Measurements from ENCODE around the gene NME1. TPM values are rescaled to one million over a fixed set of nuclear protein-coding genes. Genes with fewer than 3 reads are reported as not detected.
"Not testable (repeated sequence)": the region's sequence is repeated elsewhere in the genome, so short reads cannot be mapped to it uniquely, and the experiment has no call there.

Gene NME1
- total RNA-seq: 10 to 100 TPM; 87.9 to 90.8 TPM

GRCh38 chr17:51153210-51154072 lies at the start of gene NME1:
Gene NME1, plus strand, starts transcription at chr17:51153559. Its CDS starts 2,096 bp downstream, at chr17:51155655.
- Mint-ChIP-seq H3K27ac (no peak within 1 kb of the TSS), H3K9me3 (no peaks in the 10 kb centered on the region), H3K36me3 (ENCODE audit: low read depth) (peaks cover 15% of the 10 kb centered on the region), H3K4me3 (no peak within 1 kb of the TSS), H3K4me1 (peaks cover 10% of the 10 kb centered on the region), H3K27me3 (no peaks in the 10 kb centered on the region)
- DNase-seq: peak; percentile 98
- CTCF ChIA-PET: interaction anchor here (0.5 to 3.9 kb wide), 41 partner anchors 9 to 374 kb away, joined by 3 to 103 read pairs (median 4); partner anchors contain the start of genes NME2, SPAG9 and TOB1
- POLR2A ChIA-PET: interaction anchor here (0.5 to 6.0 kb wide), 27 partner anchors 9 to 445 kb away, joined by 3 to 69 read pairs (median 4); partner anchors contain the start of genes NME2, SPAG9, TOB1 and UTP18

DNA sequence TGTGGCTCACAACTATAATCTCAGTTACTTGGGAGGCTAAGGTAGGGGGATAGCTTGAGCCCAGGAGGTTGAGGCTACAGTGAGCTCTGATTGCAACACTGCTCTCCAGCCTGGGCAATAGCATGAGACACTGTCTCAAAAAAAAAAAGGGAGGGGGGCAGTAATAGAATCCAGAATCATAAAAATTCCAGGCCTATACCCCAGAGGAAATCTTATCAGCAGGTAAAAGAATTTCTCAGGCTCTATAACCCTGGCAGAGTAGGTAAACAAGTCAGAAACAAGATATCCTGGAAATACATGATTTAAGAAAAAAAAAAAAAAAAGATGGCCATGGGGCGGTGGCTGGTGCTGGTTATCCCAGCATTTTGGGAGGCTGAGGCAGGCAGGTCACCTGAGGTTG lies 45.6 kb upstream of the NME1 start:
- H3K4me1 Mint-ChIP-seq: peaks cover 10% of the 10 kb centered on the region
- DNase-seq: no peak
- H3K27me3 Mint-ChIP-seq: no peaks in the 10 kb centered on the region
- POLR2A ChIA-PET: interaction anchor here (4.0 kb wide), 1 partner anchor 13 kb away, joined by 21 read pairs; the partner anchor contains the start of gene SPAG9
- CTCF ChIA-PET: interaction anchor here (0.7 to 1.6 kb wide), 2 partner anchors 13 to 46 kb away, joined by 3 read pairs; partner anchors contain the start of genes NME1 and SPAG9
- peaks cover 9% of the 10 kb centered on the region for H3K36me3 Mint-ChIP-seq (ENCODE audit: low read depth)
- no peaks in the 10 kb centered on the region for H3K9me3 Mint-ChIP-seq
- no peak overlapping the region for H3K4me3 Mint-ChIP-seq
- H3K27ac Mint-ChIP-seq: no peak overlapping the region

GRCh38 chr17:51112303-51113222 lies 40.8 kb upstream of the NME1 start:
- H3K4me3 Mint-ChIP-seq; DNase-seq; H3K36me3 Mint-ChIP-seq (ENCODE audit: low read depth); POLR2A ChIA-PET; H3K27ac Mint-ChIP-seq; H3K9me3 Mint-ChIP-seq; H3K27me3 Mint-ChIP-seq: not testable (repeated sequence)
- CTCF ChIA-PET: interaction anchor here (0.6 to 0.7 kb wide), 3 partner anchors 40 to 260 kb away, joined by 3 to 4 read pairs (median 3); no protein-coding TSS in a partner anchor
- peaks cover 24% of the 10 kb centered on the region for H3K4me1 Mint-ChIP-seq

DNA sequence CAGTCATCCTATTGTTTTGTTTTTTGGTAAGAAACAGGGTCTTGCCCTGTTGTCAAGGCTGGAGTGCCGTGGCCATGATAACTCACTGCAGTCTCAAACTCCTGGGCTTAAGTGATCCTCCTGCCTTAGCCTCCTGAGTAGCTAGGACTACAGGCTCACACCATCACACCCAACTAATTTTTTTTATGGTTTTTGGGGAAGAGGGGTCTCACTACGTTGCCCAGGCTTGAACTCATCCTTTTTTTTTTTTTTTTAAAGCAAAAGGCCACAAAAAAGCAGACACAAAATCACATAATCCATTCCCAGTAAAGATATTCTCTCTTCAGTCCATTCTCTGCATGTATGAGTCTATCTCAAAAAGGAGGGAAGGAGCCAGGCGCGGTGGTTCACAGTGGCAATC lies 38.2 kb upstream of the NME1 start:
- DNase-seq: no peak
- ChIA-PET CTCF (interaction anchor here (1.9 kb wide), 1 partner anchor 38 kb away, joined by 4 read pairs; the partner anchor contains the start of gene NME1), POLR2A (interaction anchor here (0.6 kb wide), 2 partner anchors 112 to 703 kb away, joined by 3 to 6 read pairs; no protein-coding TSS in a partner anchor)
- Mint-ChIP-seq H3K4me1 (peaks cover 43% of the 10 kb centered on the region), H3K27ac (no peak overlapping the region), H3K4me3 (no peak overlapping the region), H3K27me3 (no peaks in the 10 kb centered on the region), H3K9me3 (no peaks in the 10 kb centered on the region), H3K36me3 (ENCODE audit: low read depth) (peaks cover 6% of the 10 kb centered on the region)

DNA sequence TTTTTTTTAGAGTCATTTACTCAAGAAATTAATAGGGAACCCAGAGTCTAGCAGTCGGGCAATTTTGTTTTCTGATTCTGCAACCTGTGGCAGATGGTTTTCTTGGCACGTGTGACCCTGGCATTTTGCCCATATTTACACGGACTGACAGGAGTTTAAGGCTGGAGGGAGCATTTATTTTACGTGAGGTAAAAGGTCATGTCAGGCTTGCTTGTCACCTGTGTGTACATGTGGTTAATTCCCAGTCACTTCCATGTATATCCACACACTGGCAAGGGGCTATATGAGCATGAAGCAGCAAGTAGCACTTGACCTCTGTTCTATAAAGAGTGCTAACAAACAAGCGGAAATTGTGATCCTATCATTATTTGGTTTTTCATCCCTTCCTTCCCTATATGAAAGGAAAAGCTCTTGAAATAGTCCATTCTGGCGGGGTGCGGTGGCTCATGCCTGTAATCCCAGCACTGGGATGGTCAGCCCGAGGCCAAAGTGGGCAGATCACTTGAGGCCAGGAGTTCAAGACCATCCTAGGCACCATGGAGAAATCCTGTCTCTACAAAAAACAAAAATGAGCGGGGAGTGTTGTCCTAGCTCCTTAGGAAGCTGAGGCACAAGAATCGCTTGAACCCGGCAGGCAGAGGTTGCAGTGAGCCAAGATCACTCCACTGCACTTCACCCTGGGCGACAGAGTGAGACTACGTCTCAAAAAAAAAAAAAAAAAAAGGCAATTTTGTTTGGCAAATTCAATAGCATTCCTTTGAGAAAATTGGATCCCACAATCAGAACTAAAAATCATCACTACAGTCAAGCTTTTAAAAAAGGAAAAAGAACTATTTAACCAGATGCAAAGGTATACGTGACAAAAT lies 34.8 kb upstream of the NME1 start:
- POLR2A ChIA-PET: interaction anchor here (1.0 to 4.3 kb wide), 7 partner anchors 13 to 88 kb away, joined by 3 to 40 read pairs (median 4); partner anchors contain the start of genes NME1 and NME2
- H3K4me3 Mint-ChIP-seq: peak overlapping the region; percentile 86
- H3K36me3 Mint-ChIP-seq (ENCODE audit: low read depth): peaks cover 3% of the 10 kb centered on the region
- no peaks in the 10 kb centered on the region for H3K9me3 Mint-ChIP-seq
- DNase-seq: no peak
- no peaks in the 10 kb centered on the region for H3K27me3 Mint-ChIP-seq
- H3K27ac Mint-ChIP-seq: peak overlapping the region; percentile 86
- CTCF ChIA-PET: interaction anchor here (0.7 to 3.1 kb wide), 6 partner anchors 35 to 266 kb away, joined by 3 to 23 read pairs (median 4); partner anchors contain the start of gene NME1
- H3K4me1 Mint-ChIP-seq: peaks cover 59% of the 10 kb centered on the region

- Mint-ChIP-seq H3K36me3 (ENCODE audit: low read depth) (peaks cover 3% of the 10 kb centered on the region), H3K27ac (peak overlapping the region; percentile 95), H3K9me3 (no peaks in the 10 kb centered on the region), H3K4me1 (peaks cover 59% of the 10 kb centered on the region), H3K27me3 (no peaks in the 10 kb centered on the region), H3K4me3 (peak overlapping the region; percentile 86)
- ChIA-PET POLR2A (interaction anchor here (0.6 to 4.3 kb wide), 25 partner anchors 9 to 267 kb away, joined by 3 to 40 read pairs (median 3); partner anchors contain the start of genes NME1, NME2, TOB1 and UTP18), CTCF (interaction anchor here (0.7 to 3.1 kb wide), 10 partner anchors 11 to 267 kb away, joined by 3 to 23 read pairs (median 4); partner anchors contain the start of gene NME1)
- peak; percentile 59 for DNase-seq
These were observed 33.7 kb upstream of the NME1 start for GRCh38 chr17:51119415-51120356.

- ChIA-PET CTCF (interaction anchor here (0.9 to 3.1 kb wide), 7 partner anchors 12 to 137 kb away, joined by 3 to 23 read pairs (median 3); partner anchors contain the start of gene NME1), POLR2A (interaction anchor here (0.6 to 4.3 kb wide), 26 partner anchors 9 to 268 kb away, joined by 3 to 40 read pairs (median 3); partner anchors contain the start of genes NME1, NME2, TOB1 and UTP18)
- no peaks in the 10 kb centered on the region for H3K9me3 Mint-ChIP-seq
- H3K27ac Mint-ChIP-seq: peak overlapping the region; percentile 95
- no peak for DNase-seq
- H3K27me3 Mint-ChIP-seq: no peaks in the 10 kb centered on the region
- peaks cover 3% of the 10 kb centered on the region for H3K36me3 Mint-ChIP-seq (ENCODE audit: low read depth)
- peaks cover 55% of the 10 kb centered on the region for H3K4me1 Mint-ChIP-seq
- peak overlapping the region; percentile 86 for H3K4me3 Mint-ChIP-seq
These were observed 33.0 kb upstream of the NME1 start for GRCh38 chr17:51120357-51120738.

GRCh38 chr17:51120739-51121619 lies 32.4 kb upstream of the NME1 start, which contains the start of gene SPAG9:
Gene SPAG9, minus strand, starts transcription at chr17:51120868. Its CDS starts 212 bp downstream, at chr17:51120656.
- no peaks in the 10 kb centered on the region for H3K9me3 Mint-ChIP-seq
- H3K27ac Mint-ChIP-seq: peak within 1 kb of the TSS; percentile 96
- H3K4me1 Mint-ChIP-seq: peaks cover 49% of the 10 kb centered on the region
- H3K4me3 Mint-ChIP-seq: peak within 1 kb of the TSS; percentile 86
- no peaks in the 10 kb centered on the region for H3K27me3 Mint-ChIP-seq
- ChIA-PET POLR2A (interaction anchor here (0.7 to 4.3 kb wide), 27 partner anchors 10 to 725 kb away, joined by 3 to 40 read pairs (median 3); partner anchors contain the start of genes NME1, NME2, TOB1 and UTP18), CTCF (interaction anchor here (0.9 to 3.1 kb wide), 7 partner anchors 13 to 136 kb away, joined by 3 to 23 read pairs (median 3); partner anchors contain the start of gene NME1)
- DNase-seq: peak; percentile 92
- peaks cover 3% of the 10 kb centered on the region for H3K36me3 Mint-ChIP-seq (ENCODE audit: low read depth)

- CTCF ChIA-PET: interaction anchor here (1.4 to 3.1 kb wide), 3 partner anchors 31 to 123 kb away, joined by 5 to 23 read pairs (median 6); partner anchors contain the start of gene NME1
- Mint-ChIP-seq H3K27me3 (no peaks in the 10 kb centered on the region), H3K36me3 (ENCODE audit: low read depth) (peaks cover 2% of the 10 kb centered on the region), H3K4me3 (peak overlapping the region; percentile 86), H3K27ac (peak overlapping the region; percentile 96), H3K4me1 (peaks cover 42% of the 10 kb centered on the region), H3K9me3 (no peaks in the 10 kb centered on the region)
- peak; percentile 74 for DNase-seq
- POLR2A ChIA-PET: interaction anchor here (0.7 to 4.3 kb wide), 15 partner anchors 11 to 725 kb away, joined by 3 to 40 read pairs (median 4); partner anchors contain the start of genes NME1, NME2 and TOB1
These were observed 31.5 kb upstream of the NME1 start for GRCh38 chr17:51121620-51122472.
